Stromal cell of bone marrow (primary cell): ENCODE results near the gene HOXB3.
"Not testable (repeated sequence)": the region's sequence is repeated elsewhere in the genome, so short reads cannot be mapped to it uniquely, and the experiment has no call there.

Experiments
- DNase-seq: peaks from one replicate; pipeline ENCODE4 v3.0.0-alpha.2; 2012; ENCODE audit warnings: low read depth

The HOXB3 gene

DNA sequence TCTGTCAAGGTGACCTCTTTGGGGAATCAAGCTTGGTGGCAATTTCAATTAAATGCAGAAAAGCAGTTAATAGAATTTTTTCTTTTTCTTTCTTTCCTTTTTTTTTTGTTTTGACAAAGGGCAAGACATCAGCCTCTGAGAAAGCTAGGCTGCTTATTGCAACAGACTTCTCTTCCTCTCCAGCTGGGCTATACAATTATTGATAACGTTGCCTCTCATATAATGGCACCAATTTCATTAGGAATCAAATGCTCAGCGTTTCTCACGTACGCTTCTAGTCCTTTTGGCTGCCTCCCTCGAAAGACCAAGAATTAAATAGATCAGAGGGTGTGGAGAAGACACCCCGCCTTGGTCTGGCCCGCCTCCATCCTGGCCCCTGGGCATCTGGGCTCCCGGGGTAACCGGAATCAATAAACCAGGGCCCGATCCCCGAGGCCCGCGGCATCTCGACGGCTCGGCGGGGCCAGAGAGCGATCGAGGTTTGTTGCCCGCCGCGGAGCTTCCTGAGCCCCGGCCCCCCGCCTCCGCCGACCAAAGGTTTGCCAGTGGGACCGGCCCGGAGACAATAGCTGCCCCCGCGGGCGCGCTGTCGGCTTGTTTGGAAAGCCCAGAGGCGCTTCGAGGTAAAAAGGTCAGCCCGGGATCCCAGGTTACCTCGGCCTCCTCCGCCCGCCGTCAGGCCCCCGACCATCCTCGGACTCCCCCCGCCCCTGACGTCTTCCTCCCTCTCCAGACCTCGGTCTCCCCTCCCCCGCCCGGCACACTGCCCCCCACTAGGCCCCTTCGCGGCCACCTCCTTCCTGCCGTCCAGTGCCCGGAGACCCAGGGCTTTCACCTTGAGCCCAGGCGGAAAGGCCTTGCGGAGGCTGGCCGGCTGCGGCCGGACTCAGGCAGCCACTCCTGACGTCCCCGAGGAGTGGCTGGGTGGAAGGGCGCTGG is 63.2 kb downstream of the HOXB3 start:
- DNase-seq: no peak

GRCh38 chr17:48523010-48523409 is 67.0 kb downstream of the HOXB3 start:
- no peak for DNase-seq

- no peak for DNase-seq
Measured at GRCh38 chr17:48522031-48522653, 67.9 kb downstream of the HOXB3 start.

DNA sequence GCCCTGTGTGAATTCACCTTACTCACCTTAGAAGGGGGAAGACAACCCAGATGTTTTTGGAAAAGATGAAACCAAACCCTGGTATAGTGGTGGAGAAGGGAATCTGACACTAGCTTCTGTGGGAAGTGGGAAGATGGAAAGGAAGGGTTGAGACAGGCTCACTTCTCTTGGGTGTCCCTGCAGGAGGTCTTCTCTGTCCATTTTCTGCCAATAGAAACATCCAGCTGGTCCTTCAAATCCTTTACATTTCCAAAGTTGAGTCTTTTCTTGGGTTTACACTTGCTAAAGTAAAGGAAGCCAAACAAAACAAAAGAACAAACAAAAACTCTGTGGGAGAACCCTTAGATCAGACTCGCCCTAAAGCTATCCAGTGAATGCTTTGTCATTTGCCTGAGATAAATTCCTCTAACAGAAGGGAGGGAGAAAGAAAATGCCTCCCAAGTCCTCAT is 69.4 kb downstream of the HOXB3 start:
- DNase-seq: no peak

- no peak for DNase-seq
Measured at GRCh38 chr17:48519427-48519826, 70.6 kb downstream of the HOXB3 start.

- no peak for DNase-seq
Measured at GRCh38 chr17:48517478-48517877, 72.6 kb downstream of the HOXB3 start.

- DNase-seq: no peak
Measured at GRCh38 chr17:48515925-48516900, 73.8 kb downstream of the HOXB3 start.

DNA sequence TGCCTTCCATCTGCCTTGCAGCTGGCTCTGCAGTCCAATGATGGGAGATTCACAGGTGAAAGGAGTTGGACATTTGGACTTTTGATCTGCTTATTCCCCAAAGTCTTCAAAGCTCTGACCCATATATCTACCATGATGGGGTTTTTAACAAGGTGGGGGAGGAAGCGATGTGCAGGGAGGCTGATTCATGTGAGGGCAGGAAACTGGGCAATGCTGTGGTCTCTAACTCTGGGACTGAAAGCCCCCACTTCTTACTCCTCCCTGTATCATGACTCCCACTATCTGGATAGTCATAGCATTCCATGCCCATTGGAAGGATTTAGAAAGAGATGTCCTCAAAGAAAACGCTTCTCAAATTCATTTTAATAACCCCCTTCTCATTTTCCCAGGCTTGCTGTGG is 75.6 kb downstream of the HOXB3 start:
- DNase-seq: no peak

DNA sequence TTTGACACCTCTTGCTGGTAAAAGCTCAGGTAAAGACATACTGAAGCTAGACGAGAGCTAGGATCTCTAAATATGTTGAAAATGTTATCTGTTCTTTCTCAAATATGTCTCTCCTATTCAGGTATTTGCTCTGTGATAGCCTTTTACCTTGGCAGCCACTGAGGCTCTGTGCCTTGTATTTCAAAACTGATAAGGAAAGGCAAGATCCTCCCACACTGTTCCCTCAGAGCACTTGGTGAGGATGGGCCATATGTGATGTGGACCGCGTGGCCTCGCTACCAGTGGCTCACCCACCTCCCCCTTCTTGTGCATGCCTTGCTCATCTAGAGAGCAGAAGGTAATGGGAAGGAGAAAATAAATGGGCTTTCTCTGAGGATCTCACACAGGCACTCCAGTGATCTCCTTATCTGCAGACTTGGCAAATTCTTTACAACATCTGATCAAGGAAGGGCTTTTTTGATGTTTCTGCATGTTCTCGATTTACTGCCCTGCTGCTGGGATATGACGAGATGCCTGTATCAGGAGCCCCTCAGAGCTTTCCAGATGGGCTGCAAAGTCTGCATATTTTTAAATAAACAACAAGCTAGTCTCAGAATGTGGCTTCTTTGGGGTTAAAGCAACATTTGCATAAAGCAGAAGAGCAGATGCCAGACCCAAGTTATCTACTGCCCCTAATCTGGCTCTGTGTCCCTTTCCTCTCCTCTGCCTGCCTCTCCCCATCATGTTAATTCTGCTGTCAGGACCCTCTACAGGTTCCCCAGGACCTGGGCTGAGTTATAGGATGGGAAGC is 76.2 kb downstream of the HOXB3 start:
- DNase-seq: no peak

DNA sequence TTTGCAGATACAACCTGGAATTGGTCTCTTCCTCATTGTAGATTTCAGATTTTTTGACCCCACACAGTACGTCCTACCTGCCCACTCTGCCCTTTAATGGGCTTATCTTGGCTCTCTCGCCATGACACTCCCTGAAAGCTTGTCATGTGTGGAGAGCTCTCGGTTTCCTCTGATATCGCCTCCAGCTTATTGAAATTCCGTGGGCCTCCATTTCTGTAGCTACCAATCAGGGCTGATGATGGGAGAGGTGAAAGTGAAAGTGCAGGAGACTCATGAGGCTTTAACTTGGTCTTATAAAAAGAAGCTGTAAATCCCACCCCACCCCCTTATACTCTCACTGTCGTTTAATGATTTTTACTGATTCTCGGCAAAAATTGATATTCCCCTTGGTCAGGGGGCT is 76.9 kb downstream of the HOXB3 start:
- no peak for DNase-seq

GRCh38 chr17:48510761-48511604 is 79.1 kb downstream of the HOXB3 start:
- DNase-seq: peak; percentile 64

GRCh38 chr17:48510381-48510760 is 79.7 kb downstream of the HOXB3 start:
- DNase-seq: no peak

- not testable (repeated sequence) for DNase-seq
Measured at GRCh38 chr17:48509708-48510107, 80.3 kb downstream of the HOXB3 start.

- no peak for DNase-seq
Measured at GRCh38 chr17:48506246-48506645, 83.8 kb downstream of the HOXB3 start.

GRCh38 chr17:48505788-48506187 is 84.3 kb downstream of the HOXB3 start:
- peak; percentile 77 for DNase-seq

- DNase-seq: no peak
Measured at GRCh38 chr17:48504953-48505352, 85.1 kb downstream of the HOXB3 start.

GRCh38 chr17:48503747-48504146 is 86.3 kb downstream of the HOXB3 start:
- no peak for DNase-seq

DNA sequence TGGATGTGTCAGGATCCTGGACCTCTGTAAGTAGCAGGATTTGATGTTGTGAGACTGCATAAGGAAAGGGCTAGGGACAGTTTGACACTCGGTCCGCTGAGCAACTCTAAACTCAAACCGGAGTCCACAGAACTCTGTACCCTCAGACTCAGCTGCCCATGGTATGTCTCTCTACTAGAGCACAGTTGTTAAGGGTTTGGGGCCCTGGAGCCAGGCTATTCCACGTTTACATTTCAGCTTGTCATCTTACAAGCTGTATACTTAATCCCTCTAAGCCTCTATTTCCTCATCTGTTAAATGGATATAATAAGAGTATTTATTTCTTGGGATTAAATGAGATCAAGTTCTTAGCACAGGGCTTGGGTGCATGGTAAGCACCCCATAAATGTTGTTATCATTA is 87.1 kb downstream of the HOXB3 start:
- no peak for DNase-seq

GRCh38 chr17:48502312-48502711 is 87.7 kb downstream of the HOXB3 start:
- no peak for DNase-seq
